IPS-15b (cell line): Measurements from ENCODE around the gene ACAP1.

ENCODE experiments used
- H3K27me3 ChIP-seq: one replicate; pipeline ENCODE4 v1.6.1; 2013; ENCODE audit warnings: low read length; ENCODE audit not compliant: control insufficient read depth, insufficient read depth
- H3K36me3 ChIP-seq: one replicate; pipeline ENCODE4 v1.6.1; 2013; ENCODE audit warnings: low read length; ENCODE audit not compliant: control insufficient read depth, insufficient read depth
- H3K4me1 ChIP-seq: one replicate; pipeline ENCODE4 v1.6.1; 2013; ENCODE audit warnings: mild to moderate bottlenecking, low read length; ENCODE audit not compliant: control insufficient read depth, insufficient read depth
- H3K4me3 ChIP-seq: one replicate; pipeline ENCODE4 v1.5.1; 2013; ENCODE audit warnings: low read depth, low read length
- H3K9ac ChIP-seq: one replicate; pipeline ENCODE4 v1.6.1; 2013; ENCODE audit warnings: low read depth, mild to moderate bottlenecking, low read length
- H3K9me3 ChIP-seq: one replicate; pipeline ENCODE4 v1.6.1; 2013; ENCODE audit warnings: mild to moderate bottlenecking, low read length; ENCODE audit not compliant: control insufficient read depth, insufficient read depth

Gene ACAP1

DNA sequence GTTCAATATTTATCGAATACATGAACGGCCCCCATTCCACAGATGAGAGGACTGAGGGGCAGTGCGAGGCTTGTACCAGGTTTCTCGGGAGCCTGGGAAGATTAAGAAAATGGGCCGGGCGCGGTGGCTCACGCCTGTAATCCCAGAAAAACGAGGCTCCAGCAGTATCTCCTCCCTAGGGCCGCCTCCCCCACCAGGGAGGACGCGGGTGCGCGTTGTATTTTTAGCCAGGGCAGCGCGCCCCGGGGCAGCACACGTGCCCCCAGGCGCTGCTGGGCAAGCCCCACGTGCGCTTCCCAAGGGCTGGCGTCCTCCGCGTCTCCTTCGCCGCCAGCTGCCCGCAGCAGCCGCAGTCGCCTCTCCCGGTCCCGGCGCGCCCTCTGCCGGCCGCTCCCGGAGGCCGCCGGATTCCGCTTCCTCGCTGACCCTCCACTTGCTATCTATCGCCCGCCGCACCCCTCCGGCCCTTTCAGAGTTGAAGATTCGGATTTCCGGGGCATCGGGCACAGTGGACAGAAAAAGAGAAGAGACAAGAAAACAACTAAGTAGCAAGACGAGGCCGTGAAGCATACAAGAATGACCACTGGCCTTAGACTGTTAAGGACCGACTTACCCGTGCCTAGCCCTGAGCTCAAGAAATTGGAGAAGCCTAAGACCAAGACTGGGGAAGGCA lies 40.0 kb upstream of the ACAP1 start:
- H3K9me3 ChIP-seq: no peaks in the 10 kb centered on the region
- H3K9ac ChIP-seq: no peak overlapping the region
- H3K36me3 ChIP-seq: no peaks in the 10 kb centered on the region
- H3K4me1 ChIP-seq: peaks cover 6% of the 10 kb centered on the region
- peaks cover 6% of the 10 kb centered on the region for H3K27me3 ChIP-seq
- peak overlapping the region; percentile 30 for H3K4me3 ChIP-seq

GRCh38 chr17:7304179-7304578 lies 32.1 kb upstream of the ACAP1 start:
- no peaks in the 10 kb centered on the region for H3K4me1 ChIP-seq
- no peaks in the 10 kb centered on the region for H3K36me3 ChIP-seq
- H3K9me3 ChIP-seq: no peaks in the 10 kb centered on the region
- no peak overlapping the region for H3K9ac ChIP-seq
- no peak overlapping the region for H3K4me3 ChIP-seq
- no peaks in the 10 kb centered on the region for H3K27me3 ChIP-seq

- Histone ChIP-seq H3K4me1 (peaks cover 2% of the 10 kb centered on the region), H3K36me3 (peaks cover 24% of the 10 kb centered on the region), H3K9ac (peak within 1 kb of the TSS; percentile 99), H3K4me3 (peak within 1 kb of the TSS; percentile 95), H3K27me3 (no peaks in the 10 kb centered on the region), H3K9me3 (no peaks in the 10 kb centered on the region)
Observed at GRCh38 chr17:7306911-7307685, 29.2 kb upstream of the ACAP1 start, which contains the start of gene EIF5A. EIF5A (plus strand) TSS chr17:7307628; CDS start chr17:7309636, 2,008 bp downstream.

DNA sequence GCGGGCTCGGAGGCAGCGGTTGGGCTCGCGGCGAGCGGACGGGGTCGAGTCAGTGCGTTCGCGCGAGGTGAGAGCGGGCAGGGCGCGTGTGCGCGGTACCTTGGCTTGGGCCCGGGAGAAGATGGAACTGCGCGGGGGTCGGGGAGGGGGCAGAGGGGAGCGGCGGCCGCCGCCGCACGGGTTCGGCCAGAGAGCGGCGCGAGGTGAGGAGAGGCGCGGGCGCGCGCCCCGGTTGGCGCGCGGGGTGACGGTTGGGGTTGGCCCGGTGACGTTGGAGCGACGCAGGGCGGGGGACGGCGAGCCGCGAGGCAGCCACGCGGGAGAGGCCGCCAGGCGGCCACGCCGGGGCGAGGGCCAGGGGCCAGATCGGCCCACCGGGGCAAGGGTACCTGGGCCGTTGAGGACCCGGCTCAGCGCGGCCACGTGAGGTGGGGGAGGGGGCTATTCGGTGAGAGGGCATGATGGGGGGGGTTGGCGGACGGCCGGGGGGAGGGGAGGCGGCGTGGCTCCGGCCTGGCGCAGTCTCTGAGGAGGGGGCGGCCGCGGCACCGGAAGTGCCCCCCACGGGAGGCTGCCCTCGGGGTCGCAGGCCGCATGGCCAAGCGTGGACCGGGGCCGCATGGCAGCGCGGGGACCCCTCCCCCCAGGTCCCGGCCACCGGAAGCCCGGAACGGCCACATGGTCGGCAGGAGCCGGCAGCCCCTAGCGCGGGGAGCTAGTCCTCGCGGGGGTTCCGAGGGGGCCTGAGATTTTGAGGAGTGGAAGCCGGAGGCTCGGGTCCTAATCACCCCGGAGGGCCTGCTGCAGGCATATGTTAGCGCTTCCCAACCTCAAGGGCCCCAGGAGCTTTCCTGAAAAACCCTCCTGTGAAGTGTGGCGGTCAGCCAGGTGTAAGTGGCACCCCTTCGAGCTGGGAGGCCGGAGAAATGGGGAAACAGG lies 28.4 kb upstream of the ACAP1 start:
- Histone ChIP-seq H3K9me3 (no peaks in the 10 kb centered on the region), H3K9ac (peak overlapping the region; percentile 99), H3K4me3 (peak overlapping the region; percentile 95), H3K27me3 (no peaks in the 10 kb centered on the region), H3K36me3 (peaks cover 31% of the 10 kb centered on the region), H3K4me1 (peaks cover 2% of the 10 kb centered on the region)

DNA sequence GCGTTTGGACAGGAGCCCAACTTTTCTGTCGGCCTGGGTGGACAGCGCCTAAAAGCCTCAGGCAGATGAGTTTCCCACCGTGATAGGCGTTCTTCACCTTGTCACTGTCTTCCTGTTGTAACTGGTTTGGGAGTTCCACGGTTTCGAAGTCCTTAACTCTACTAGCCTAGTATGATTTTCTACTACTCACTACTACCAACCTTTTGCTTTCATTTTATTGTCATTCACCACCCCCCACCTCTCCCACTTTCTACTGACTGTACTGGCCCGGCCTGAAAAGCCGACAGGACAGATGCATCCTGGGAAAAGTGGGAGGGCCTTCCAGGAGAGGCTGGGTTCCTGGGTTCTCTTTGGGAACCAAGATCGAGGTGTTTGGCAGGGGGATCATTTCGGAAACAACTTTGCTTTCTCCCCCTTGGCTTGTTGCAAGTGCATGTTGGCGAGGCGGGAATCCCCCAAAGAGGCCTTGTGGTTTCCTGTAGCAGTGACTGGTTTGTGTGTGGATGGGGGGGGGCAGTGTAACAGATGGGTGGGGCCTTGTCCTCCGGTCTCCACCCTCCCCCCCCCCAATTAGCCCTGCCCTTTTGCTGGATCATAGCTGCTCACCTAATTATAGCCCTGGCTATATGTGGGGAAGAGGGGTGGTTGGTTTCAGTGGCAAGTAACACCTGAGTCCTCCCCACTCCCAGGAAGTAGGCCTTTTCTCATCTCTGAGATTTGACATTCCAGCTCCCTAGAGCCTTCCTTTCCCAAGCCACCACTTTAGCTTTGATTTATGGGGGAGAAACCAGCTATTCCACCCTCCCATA lies 27.5 kb upstream of the ACAP1 start:
- H3K27me3 ChIP-seq: no peaks in the 10 kb centered on the region
- no peaks in the 10 kb centered on the region for H3K9me3 ChIP-seq
- peaks cover 40% of the 10 kb centered on the region for H3K36me3 ChIP-seq
- peak overlapping the region; percentile 95 for H3K4me3 ChIP-seq
- H3K9ac ChIP-seq: peak overlapping the region; percentile 99
- H3K4me1 ChIP-seq: peaks cover 2% of the 10 kb centered on the region

- Histone ChIP-seq H3K4me1 (peaks cover 2% of the 10 kb centered on the region), H3K27me3 (no peaks in the 10 kb centered on the region), H3K9me3 (no peaks in the 10 kb centered on the region), H3K9ac (no peak overlapping the region), H3K36me3 (peaks cover 40% of the 10 kb centered on the region), H3K4me3 (peak overlapping the region; percentile 95)
Observed at GRCh38 chr17:7309628-7310027, 26.7 kb upstream of the ACAP1 start.

DNA sequence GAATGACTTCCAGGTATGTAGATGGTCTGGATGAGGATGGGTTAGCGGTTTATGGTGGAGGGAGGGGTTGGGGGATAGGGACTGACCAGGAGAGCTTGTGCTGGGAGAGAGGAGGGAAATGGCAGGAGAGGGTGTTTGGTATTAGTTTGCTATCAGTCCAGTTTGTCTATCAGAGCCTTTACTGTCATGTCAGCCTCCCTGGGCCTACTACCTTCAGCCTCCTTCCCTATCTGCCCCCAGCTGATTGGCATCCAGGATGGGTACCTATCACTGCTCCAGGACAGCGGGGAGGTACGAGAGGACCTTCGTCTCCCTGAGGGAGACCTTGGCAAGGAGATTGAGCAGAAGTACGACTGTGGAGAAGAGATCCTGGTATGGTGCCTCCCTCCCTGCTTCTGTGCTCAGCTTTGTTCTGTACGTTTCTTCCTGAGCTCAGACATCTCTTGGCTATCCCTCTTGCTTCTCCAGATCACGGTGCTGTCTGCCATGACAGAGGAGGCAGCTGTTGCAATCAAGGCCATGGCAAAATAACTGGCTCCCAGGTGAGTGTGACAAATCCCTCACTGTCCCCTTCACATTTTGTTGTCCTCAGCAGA lies 25.1 kb upstream of the ACAP1 start:
- H3K9ac ChIP-seq: no peak overlapping the region

GRCh38 chr17:7312432-7313087 lies 23.8 kb upstream of the ACAP1 start:
- Histone ChIP-seq H3K9me3 (no peaks in the 10 kb centered on the region), H3K9ac (no peak overlapping the region), H3K4me3 (no peak overlapping the region), H3K27me3 (no peaks in the 10 kb centered on the region), H3K4me1 (peaks cover 2% of the 10 kb centered on the region), H3K36me3 (peaks cover 58% of the 10 kb centered on the region)

More for the DNA sequence above, 25.1 kb upstream of the ACAP1 start:
- no peak overlapping the region for H3K4me3 ChIP-seq
- H3K36me3 ChIP-seq: peaks cover 49% of the 10 kb centered on the region
- H3K4me1 ChIP-seq: peaks cover 2% of the 10 kb centered on the region
- no peaks in the 10 kb centered on the region for H3K9me3 ChIP-seq
- no peaks in the 10 kb centered on the region for H3K27me3 ChIP-seq

DNA sequence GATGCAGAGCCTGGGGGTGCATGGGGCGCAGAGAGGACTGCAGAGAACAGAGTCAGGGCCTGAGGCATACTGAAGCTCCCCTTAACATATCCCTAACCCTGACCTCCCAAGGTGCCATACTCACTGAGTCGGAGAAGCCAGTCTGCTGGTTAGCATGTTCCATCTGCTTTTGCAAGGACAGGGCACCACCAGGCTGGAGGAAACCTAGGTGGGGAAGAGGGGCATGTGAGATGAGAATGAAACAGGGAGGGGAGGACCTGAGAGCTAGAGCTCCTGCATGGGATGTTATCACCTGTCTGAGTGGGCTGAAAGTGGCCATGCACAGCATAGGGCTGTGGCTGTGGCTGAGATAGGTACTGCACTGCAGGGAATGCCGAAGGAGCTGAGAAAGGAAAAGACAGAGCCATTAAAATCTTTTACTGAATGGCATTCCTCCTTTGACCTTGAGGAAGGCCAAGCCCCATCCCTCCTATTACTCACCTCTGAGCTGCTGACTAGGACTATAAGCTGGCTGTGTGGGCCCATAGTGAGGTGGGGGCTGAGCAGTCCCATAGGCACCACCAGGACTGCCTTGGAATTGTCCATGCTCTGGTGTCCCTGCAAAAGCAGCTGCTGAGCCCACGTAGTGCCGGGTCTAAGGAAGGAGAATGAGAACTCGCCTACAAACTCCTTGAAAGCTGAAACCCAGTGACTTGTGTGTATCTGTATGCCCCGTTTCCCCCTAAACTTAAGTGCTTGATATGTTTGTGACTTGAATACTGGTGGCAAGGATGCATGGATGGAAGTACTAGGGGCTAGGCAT lies 23.0 kb upstream of the ACAP1 start:
- Histone ChIP-seq H3K4me1 (peaks cover 2% of the 10 kb centered on the region), H3K9ac (no peak overlapping the region), H3K27me3 (no peaks in the 10 kb centered on the region), H3K9me3 (no peaks in the 10 kb centered on the region), H3K36me3 (peaks cover 65% of the 10 kb centered on the region), H3K4me3 (no peak overlapping the region)
